Epithelial cell of prostate (primary cell): ENCODE results near the gene AP2S1.
A peak's percentile ranks its signal among the peaks of the same experiment; 100 is the strongest.
"Not testable (repeated sequence)": the region's sequence is repeated elsewhere in the genome, so short reads cannot be mapped to it uniquely, and the experiment has no call there.

Source experiments
- DNase-seq: peaks from one replicate; pipeline ENCODE4 v3.0.0-alpha.2; 2011; ENCODE audit warnings: low read depth, low spot score
- H3K27ac ChIP-seq: fragments of 450-650 bp; 2 replicates; pipeline ENCODE4 v1.5.1; 2017; ENCODE audit warnings: mild to moderate bottlenecking

Gene AP2S1

GRCh38 chr19:46868025-46868802 is 17.6 kb upstream of the AP2S1 start:
- H3K27ac ChIP-seq: peak overlapping the region; percentile 53
- DNase-seq: no peak

GRCh38 chr19:46867170-46867569 is 16.5 kb upstream of the AP2S1 start:
- DNase-seq: no peak
- peak overlapping the region; percentile 53 for H3K27ac ChIP-seq

- DNase-seq: no peak
- H3K27ac ChIP-seq: peak overlapping the region; percentile 53
Observed at GRCh38 chr19:46866407-46867136, 15.9 kb upstream of the AP2S1 start.

DNA sequence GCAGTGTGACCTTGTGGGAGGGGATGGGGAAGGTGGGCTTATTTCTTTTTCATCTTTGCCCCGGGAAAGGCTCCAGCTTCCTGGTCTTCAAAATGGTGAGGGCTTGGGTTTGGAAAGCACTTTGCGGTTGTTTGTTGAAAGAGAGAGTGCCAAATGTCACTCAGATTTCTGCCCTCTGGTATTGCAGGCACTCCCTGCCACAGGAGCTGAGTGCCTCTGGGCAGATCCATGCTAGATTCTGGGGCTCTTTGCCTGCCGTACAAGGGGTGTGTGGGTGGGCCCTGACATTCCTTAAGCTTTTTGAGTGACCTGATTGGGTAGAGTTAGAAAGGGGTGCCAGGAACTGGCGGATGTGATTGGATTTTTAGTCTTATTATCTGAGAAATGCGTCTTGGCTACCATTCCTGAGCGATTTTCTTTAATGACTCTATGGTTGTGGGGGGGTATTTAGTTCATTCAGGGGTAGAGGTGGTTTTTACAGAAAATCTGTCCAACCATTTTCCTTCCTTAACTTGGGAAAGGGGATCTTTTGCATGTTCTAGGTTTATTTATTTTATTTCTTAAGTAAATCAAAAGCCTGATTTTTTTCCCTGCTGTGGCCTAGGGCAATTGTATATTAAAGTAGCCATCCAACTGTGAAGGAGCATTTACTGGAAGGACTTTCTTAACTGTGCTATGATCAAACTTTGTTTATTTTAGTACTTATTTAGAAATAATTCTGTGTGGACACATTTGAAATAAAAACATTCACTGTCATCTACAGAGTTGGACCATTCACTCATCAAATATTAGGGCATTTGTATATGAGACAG is 13.4 kb upstream of the AP2S1 start:
- no peak for DNase-seq
- H3K27ac ChIP-seq: peak overlapping the region; percentile 3

- peak overlapping the region; percentile 3 for H3K27ac ChIP-seq
- no peak for DNase-seq
Observed at GRCh38 chr19:46862974-46863632, 12.5 kb upstream of the AP2S1 start.

DNA sequence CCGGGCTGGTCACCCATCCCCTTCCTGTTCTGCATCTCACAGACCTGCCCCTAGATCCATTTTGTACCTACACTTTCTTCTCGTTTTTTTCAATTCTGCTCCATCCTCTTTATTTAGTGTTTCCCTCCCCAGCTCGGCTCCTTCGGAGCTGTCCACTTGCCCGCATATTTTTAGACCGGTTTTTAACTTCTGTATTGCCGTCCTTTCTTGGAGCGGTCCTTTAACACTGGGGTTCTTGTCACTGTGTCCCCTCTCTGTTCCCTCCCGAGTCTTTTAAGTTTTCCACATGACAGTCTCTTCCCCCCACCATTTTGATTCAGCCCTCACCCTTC is 11.8 kb upstream of the AP2S1 start:
- peak overlapping the region; percentile 84 for H3K27ac ChIP-seq
- no peak for DNase-seq

DNA sequence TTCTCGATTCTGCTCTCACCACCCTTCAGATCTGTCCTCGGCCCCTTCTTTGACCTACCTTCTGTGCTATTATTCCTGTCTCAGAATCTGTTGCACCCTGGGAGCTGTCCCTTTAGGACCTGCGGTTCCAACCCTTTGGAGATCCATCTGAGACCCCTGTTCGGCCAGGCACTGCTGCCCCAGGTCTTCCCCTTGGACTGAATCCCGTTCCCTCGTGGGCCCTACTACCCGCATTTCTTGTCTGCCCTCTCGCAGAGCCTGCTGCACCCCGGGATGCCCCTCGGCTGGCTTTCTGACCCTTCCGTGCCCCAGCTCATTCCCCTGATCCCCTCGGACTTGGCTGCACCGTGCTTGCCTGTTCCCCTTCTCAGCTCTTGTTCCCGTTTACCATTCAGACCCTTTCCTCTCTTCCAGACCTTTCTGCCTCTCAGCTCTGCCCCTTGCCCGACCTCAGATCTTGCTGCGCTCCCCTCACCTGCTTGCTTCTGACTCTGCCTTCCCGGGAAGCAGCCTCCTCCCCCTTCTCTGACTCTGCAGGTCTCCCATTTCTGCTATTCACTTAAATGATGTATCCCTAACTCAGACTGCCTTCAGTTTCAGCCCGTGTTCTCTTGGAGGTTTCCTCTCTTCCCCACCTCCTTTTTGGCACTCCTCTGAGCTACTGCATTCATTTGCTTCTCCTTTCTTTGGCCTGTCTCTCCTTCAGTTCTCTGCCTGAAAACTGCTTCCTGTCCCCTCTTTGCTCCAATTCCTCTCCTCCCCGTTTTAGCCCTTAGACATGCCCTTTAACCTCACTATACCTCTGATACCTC is 11.3 kb upstream of the AP2S1 start:
- no peak for DNase-seq
- H3K27ac ChIP-seq: peak overlapping the region; percentile 84

GRCh38 chr19:46860846-46861690 is 10.4 kb upstream of the AP2S1 start, which contains the start of gene ARHGAP35:
Gene ARHGAP35 (plus strand): TSS chr19:46860997. CDS start chr19:46918676, 57,679 bp downstream.
- no peak for DNase-seq
- H3K27ac ChIP-seq: peak within 1 kb of the TSS; percentile 84

DNA sequence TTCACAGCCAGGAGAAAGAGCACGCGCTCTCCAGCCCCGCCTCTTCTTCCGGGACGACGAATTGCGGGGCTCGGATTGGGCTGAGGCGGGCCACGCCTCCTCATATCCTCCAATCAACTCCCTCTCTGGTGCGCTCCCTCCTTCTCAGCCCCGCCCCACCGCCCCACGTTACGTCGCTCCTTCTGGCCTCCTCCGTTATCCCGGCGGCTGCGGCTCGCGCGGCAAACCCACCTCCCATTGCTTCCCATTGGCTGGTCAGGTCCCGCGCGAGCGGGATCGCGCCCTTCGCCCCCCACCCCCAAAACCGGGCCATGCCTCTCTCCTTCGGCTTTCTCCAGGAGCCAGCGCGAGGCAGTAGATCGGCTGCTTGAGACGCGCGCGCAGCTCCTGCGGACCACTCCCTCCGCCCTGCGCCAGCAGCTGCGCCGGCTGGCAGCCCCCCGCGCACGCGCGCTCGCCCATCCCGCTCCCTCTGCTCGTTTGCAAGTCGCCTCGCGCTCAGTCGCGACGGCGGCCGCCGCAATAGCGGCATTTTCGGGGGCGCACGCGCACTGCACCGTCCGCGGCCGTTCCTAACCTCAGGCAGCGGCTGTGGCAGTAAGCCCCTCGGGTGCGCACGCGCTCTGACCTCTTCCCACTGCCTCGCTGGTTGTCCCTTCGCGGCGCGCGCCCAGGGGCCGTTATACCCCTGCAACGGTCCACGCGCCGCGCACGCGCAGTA is 9.6 kb upstream of the AP2S1 start:
- DNase-seq: peak; percentile 92
- peak overlapping the region; percentile 84 for H3K27ac ChIP-seq

- no peak for DNase-seq
- peak overlapping the region; percentile 84 for H3K27ac ChIP-seq
Observed at GRCh38 chr19:46859637-46860124, 9.0 kb upstream of the AP2S1 start.

DNA sequence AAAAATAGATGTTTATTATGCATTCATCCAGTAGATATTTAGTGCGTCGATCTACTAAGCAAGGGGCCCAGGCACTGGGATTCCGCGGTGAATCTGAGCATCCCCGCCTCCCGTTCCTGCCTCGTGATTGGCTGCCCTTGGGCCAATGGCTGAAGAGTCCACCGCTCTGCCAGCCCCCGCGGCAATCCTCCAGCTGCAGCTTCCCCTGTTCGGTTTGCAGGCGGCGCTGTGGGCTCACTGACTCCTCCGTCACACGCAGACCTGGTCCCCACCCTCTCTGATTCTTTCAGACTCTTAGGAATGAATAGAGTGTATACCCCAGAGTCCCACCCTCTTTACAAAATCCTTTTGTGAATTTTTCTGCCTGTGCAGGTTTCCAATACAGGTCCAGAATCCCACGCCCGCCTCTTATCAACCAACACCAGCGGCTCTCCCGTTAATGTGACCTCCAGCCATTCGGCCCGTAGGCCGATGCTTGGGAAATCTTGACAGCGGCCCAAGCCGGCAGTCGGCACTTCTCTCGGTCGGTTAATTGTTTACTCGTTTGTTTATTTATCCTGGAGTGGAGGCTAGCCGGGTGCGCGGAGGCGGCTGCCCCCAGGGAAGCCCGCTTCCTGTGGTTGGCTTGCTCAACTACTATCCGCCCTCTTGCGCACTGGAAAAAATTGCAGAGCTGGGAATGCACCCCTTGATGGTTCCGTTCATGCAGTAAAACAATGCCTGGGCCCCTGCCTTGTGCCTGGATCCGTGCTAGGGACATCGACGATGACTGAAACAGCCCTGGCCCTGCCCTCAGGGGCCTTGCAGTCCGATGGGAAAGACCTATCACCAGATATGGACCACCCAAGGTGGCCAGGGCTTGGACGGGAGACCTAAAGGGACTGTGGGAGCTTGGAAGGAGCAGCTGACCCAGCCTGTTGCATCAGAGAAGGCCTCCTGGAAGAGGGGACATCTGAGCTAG is 5.7 kb upstream of the AP2S1 start:
- peak; percentile 64 for DNase-seq
- H3K27ac ChIP-seq: peak overlapping the region; percentile 50

- not testable (repeated sequence) for H3K27ac ChIP-seq, DNase-seq
Observed at GRCh38 chr19:46854698-46855097, 4.1 kb upstream of the AP2S1 start.

GRCh38 chr19:46852830-46853229 is 2.2 kb upstream of the AP2S1 start:
- no peak for DNase-seq
- H3K27ac ChIP-seq: no peak overlapping the region

GRCh38 chr19:46849610-46850009 is 1.0 kb downstream of the AP2S1 start:
- peak overlapping the region; percentile 93 for H3K27ac ChIP-seq
- no peak for DNase-seq

- DNase-seq: no peak
- peak overlapping the region; percentile 93 for H3K27ac ChIP-seq
Observed at GRCh38 chr19:46848389-46848788, 2.3 kb downstream of the AP2S1 start.

DNA sequence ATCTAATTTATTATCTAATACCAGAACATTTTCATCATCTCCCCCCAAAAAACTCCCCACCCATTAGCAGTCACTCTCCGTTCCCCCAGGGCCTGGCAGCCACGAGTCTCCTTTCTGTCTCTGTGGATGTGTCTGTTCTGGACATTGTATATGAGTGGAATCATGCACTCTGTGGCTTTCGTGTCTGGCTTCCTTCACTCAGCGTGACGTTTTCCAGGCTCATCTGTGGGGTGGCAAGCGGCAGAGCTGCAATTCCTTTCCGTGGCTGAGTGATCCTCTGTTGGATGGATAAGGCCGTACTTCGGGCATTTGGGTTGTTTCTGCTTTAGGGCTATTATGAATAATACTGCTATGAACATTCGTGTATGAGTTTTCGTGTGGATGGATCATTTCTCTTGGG is 3.1 kb downstream of the AP2S1 start:
- H3K27ac ChIP-seq: no peak overlapping the region
- DNase-seq: no peak
